Amygdala (tissue), 56 donors: ENCODE measurements around the gene POLR1G.

ENCODE experiments used
- DNase-seq, 56 donors: peaks; one replicate each; lab custom pipeline; 2025; lab: John Stamatoyannopoulos, UW

The POLR1G gene, protein sequence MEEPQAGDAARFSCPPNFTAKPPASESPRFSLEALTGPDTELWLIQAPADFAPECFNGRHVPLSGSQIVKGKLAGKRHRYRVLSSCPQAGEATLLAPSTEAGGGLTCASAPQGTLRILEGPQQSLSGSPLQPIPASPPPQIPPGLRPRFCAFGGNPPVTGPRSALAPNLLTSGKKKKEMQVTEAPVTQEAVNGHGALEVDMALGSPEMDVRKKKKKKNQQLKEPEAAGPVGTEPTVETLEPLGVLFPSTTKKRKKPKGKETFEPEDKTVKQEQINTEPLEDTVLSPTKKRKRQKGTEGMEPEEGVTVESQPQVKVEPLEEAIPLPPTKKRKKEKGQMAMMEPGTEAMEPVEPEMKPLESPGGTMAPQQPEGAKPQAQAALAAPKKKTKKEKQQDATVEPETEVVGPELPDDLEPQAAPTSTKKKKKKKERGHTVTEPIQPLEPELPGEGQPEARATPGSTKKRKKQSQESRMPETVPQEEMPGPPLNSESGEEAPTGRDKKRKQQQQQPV

DNA sequence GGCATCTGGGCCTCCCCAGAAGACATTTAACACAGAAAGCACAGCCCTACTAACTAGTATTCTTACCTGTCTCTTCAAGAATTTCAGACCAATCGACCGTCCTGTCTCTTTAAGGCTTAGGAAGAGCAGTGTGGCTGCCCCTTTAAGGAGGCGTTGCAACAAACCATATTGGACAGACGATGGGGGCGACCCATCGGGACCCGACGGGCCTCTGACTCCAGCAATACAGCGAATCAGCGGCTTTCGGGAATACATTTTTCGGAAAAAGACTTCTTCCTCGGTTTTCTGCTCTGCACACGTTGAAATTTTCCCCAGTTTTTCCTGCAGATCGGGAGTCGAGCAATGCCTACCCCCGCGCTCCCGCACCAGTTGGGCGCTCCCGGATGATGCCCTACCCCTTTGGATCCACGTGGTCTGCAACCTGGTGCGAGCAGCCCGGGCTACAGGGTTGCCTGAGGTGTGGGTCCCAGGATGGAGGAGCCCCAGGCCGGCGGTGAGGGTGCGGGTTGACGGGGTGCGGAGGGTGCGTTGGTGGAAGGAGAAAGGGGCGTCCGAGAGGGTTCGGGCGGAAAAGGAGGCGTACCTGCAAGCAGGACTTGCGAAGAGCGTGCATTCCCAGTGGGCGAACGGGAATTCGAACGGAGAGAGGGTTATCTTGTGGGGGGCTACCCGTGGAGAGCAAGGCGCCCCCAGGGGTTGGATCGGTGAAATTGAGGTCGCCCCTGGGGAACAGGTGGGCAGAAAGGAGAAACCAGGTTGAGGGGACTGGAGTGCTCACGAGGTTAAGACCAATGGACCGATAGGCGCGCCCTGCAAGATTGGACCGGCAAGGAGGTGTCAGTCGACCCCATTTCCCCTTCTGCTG, at the start of gene POLR1G:
TSS of gene POLR1G (plus strand) at position 419 of the 865 bp plus-strand sequence. CDS start at position 472, 53 bp downstream.
- peak; percentile 37 to 93 (median 82) for DNase-seq

DNA sequence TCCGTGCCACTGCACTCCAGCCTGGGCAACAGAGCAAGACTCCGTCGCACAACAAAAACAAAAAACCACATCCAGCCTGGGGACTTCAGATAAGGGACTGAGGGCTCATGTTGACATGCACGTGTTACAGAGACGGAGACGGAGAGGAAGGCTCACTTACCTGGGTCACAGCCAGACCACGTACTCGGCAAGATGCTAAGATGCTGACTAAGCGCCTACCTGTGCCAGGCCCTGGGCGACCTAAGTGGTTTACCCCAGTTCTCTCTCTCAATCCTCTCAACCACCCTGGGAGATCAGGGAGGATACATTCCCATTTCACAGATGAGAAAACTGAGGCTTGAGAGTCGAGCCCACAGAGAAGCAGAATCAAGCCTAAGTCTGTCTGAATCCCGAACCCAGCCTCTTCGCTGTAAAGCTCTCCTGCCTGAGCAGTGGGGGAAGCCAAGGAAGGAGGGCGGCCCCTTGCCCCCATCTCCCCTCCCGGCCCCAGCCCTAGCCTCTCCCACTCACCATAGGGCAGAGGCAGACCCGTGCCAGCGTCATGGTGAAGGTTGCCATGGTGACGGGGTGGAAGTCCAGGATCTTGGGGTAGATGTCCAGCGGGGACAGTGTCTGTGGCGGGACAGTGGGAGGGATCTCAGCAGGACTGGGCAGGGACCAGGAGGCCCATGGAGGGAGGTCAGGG, 49.5 kb upstream of the POLR1G start:
- no peak for DNase-seq

- DNase-seq = no peak
These were observed 49.0 kb upstream of the POLR1G start for GRCh38 chr19:45357445-45357783.

DNA sequence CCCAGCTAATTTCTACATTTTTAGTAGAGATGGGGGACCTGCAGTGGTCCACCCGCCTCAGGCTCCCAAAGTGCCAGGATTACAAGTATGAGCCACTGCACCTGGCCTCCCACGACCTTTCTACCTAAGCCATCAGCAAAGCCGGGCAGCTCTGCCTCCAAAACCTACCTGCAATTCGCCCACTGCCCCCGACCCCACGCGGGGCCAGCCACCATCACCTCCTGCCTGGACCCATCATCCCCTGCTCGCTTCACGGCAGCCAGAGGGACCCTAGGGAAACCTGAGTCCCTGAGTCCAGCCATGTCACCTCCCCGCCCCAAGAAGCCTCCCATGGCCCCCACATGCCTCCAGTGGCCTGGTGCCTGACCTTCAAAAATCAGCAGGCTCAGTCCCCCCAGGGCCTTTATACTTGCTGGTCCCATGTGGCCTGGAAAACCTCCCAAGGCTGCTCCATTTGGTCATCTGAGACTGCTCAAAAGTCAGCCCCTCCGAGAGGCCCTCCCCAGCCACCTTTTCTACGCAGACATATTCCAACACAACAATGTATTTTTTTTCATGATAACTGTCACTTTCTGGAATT, 48.1 kb upstream of the POLR1G start:
- DNase-seq = no peak

DNA sequence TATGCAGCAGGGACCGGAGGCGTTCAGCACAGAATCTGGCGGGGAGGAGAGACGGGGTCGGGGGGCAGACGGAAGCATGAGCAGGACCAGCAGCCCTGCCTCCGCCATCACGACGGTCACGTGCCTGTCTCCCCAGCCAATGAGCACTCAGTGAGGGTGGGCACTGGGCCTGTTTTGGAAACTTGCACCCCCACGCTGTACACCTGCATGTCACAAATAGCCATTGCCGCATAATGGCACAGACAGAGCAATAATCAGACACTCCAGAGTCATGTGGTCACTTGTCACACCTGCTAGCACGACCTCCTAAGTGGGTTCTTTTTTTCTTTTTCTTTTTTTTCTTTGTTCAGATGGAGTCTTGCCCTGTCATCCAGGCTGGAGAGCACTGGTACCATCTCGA, 44.8 kb upstream of the POLR1G start:
- DNase-seq = no peak

DNA sequence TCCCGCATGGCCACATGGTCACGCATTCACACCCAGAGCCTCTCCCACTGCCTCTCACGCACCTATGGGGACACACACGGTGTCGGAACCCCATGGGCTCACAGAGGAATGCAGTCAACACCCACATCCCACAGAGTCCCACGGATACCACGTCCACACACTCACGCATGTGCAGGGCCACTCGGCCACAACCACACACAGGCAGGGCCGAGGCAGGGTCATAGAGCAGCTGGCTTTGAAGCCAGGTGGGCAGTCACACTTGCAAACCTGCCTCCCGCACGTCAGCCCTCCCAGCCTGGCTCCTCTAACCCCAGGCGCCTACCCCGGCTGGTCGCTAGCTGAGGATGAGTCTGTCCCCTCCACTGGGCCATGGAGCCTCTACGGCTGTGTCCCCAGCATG, 44.2 kb upstream of the POLR1G start:
- no peak for DNase-seq

GRCh38 chr19:45363861-45364459, 42.5 kb upstream of the POLR1G start:
- no peak for DNase-seq

DNA sequence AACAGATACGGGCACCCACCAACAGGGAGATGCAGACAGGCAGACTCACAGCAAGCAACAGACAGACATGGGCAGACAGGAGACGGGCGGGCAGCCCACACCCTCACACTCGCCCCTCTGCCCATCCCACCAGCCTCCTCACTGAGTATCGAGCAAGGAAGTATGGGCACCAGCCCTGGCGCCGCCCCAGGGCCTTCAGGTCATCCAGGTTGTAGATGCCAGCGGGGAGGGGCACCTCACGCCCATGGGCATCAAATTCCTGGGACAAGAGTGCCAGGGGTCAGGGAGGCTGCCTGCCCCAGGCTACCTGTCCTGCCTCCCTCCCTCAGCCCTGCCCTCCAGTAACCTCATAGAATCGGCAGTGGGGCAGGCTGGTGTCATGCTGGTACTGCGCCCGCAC, 41.7 kb upstream of the POLR1G start:
- no peak for DNase-seq

DNA sequence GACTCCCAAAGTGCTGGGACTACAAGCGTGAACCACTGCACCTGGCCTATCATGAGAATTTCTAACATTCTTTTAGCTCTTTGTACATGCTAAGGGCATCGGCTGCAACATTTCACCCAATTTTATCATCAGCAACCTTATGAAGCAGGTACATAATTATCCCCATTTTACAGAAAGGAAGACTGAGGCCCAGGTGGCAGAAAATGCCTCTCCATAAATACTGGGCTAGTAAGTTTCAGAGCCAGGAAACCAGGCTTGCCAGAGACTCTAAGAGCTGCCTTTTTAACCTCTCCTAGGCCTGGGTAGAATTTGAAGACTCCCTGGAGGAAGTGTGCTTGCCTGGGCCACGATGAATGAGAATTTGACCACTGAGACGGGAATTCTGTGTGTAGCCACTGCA, 38.3 kb upstream of the POLR1G start:
- DNase-seq = no peak

- DNase-seq = no peak
These were observed 37.6 kb upstream of the POLR1G start for GRCh38 chr19:45368737-45369340.

GRCh38 chr19:45370410-45371204, 35.8 kb upstream of the POLR1G start, which contains the start of gene ERCC2:
Gene ERCC2 (minus strand): TSS chr19:45370573. CDS start chr19:45370540, 33 bp downstream.
- DNase-seq = peak; percentile 88 to 100 (median 98)

DNA sequence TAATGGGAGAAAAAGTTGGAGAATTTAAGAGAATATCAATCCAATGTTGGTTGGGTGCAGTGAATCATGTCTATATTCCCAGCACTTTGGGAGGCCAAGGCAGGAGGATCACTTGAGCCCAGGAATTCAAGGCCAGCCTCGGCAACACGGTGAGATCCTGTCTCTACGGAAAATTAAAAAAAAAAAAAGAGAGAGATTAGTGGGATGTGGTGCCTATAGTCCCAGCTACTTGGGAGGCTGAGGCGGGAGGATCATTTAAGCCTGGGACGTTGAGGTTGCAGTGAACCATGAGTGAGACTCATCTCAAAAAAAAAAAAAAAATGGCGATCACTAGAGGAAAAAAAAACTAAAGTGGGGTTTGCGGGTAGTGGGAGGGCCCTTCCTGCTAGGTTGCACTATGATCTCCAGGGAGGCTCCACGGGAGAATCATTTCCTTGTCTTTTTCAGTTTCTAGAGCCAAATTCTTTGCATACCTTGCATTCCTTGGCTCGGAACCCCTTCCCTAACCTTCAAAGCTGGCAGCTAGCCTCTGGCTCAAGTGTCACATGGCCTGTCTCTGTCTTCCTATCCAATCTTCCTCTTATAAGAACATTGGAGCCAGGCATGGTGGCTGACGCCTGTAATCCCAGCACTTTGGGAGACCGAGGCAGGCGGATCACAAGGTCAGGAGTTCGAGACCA, 30.3 kb upstream of the POLR1G start:
- DNase-seq = no peak

- DNase-seq = no peak
These were observed 26.3 kb upstream of the POLR1G start for GRCh38 chr19:45380107-45380506.

GRCh38 chr19:45382426-45382825, 24.0 kb upstream of the POLR1G start:
- no peak for DNase-seq

GRCh38 chr19:45385392-45386221, 20.8 kb upstream of the POLR1G start:
- no peak for DNase-seq

GRCh38 chr19:45391346-45391745, 15.1 kb upstream of the POLR1G start:
- DNase-seq = no peak
